Measurements from ENCODE around the gene TYW5.

- TF ChIP-seq CTCF (IDR thresholded peaks at IDR 0.05) (no peak), POLR2A (IDR thresholded peaks at IDR 0.05) (no peak), EP300 (IDR thresholded peaks at IDR 0.05; ENCODE audit: low read depth) (no peak)
Measured at GRCh38 chr2:199916980-199917379, 38.3 kb downstream of the TYW5 start.
